GM12892 (cell line): ENCODE data around the gene GIPC2.

ENCODE experiments used
- POLR2A ChIP-seq: IDR thresholded peaks from 2 replicates; pipeline ENCODE4 v1.6.1; 2011; ENCODE audit warnings: low read depth, low read length, control low read depth
- POLR2AphosphoS5 ChIP-seq: IDR thresholded peaks from 2 replicates; pipeline ENCODE4 v1.6.1; 2011; ENCODE audit warnings: low read depth, low read length, control low read depth
- TAF1 ChIP-seq: IDR thresholded peaks from 2 replicates; pipeline ENCODE4 v1.6.1; 2011; ENCODE audit warnings: low read depth, mild to moderate bottlenecking, control low read depth, low read length, borderline replicate concordance

GRCh38 chr1:78007677-78008341, 38.0 kb upstream of the GIPC2 start:
- TF ChIP-seq POLR2AphosphoS5 (no peak), TAF1 (no peak), POLR2A (no peak)
